Coronary artery (tissue), 2 donors: ENCODE results near the gene ZNF398.

Experiments used
- DNase-seq: peaks from one replicate; pipeline ENCODE4 v3.0.0-alpha.2; 2017; ENCODE audit warnings: low spot score
- H3K27ac ChIP-seq, 2 donors: fragments of 200-600 bp; sonication (generic); one replicate each; pipeline ENCODE4 v1.5.1; 2016 to 2019
- H3K4me3 ChIP-seq: fragments of 200-600 bp; sonication (generic); 2 replicates; pipeline ENCODE4 v1.5.1; 2016; ENCODE audit warnings: mild to moderate bottlenecking, moderate library complexity
- CTCF ChIP-seq: fragments of 200-600 bp; sonication (generic); IDR thresholded peaks from one replicate; pipeline ENCODE4 v1.5.1; 2019; ENCODE audit warnings: antibody characterized with exemption

Gene ZNF398

GRCh38 chr7:149226840-149227494 is 79.7 kb downstream of the ZNF398 start:
- H3K27ac ChIP-seq, result no peak overlapping the region
- no peak for TF ChIP-seq CTCF
- DNase-seq, result no peak
- no peak overlapping the region for H3K4me3 ChIP-seq

GRCh38 chr7:149228831-149229471 is 81.7 kb downstream of the ZNF398 start:
- H3K4me3 ChIP-seq, result no peak overlapping the region
- DNase-seq, result no peak
- TF ChIP-seq CTCF, result no peak
- H3K27ac ChIP-seq, result no peak overlapping the region

- no peak overlapping the region for H3K27ac ChIP-seq
- TF ChIP-seq CTCF, result no peak
- DNase-seq, result no peak
- no peak overlapping the region for H3K4me3 ChIP-seq
Measured at GRCh38 chr7:149229526-149229925, 82.3 kb downstream of the ZNF398 start.

- TF ChIP-seq CTCF, result no peak
Measured at GRCh38 chr7:149232362-149232761, 85.1 kb downstream of the ZNF398 start.

More at GRCh38 chr7:149232362-149232761, 85.1 kb downstream of the ZNF398 start:
- Histone ChIP-seq H3K27ac (no peak overlapping the region), H3K4me3 (no peak overlapping the region)
- DNase-seq, result no peak
